H1 (cell line): ENCODE measurements around the gene TUBA3D. TPM values are rescaled to one million over a fixed set of nuclear protein-coding genes. Genes with fewer than 3 reads are reported as not detected.
"Not testable (repeated sequence)": the region's sequence is repeated elsewhere in the genome, so short reads cannot be mapped to it uniquely, and the experiment has no call there.

Experiments
- CTCF ChIA-PET: fragments of 300-600 bp; sonication (Branson Sonifier 250); formaldehyde crosslinking; loops from one replicate; lab custom pipeline; 2021; ENCODE audit not compliant: partially characterized antibody; lab: Charles Lee
- POLR2A ChIA-PET: fragments of 300-600 bp; sonication (Branson Sonifier 250); formaldehyde crosslinking; loops from one replicate; lab custom pipeline; 2021; ENCODE audit warnings: inconsistent platforms; ENCODE audit not compliant: partially characterized antibody; lab: Charles Lee
- DNase-seq, 2 experiments: peaks; one replicate each; pipeline versions ENCODE4 v3.0.0 to v3.0.0-alpha.2; 2010 to 2022; ENCODE audit warnings: low spot score in 2 of 2, low read depth in 1 of 2, mixed read lengths in 1 of 2
- FAIRE-seq: peaks from 2 replicates; lab custom pipeline; 2011; peaks lifted over from hg19 to GRCh38; lab: Jason Lieb, UNC
- H2AFZ ChIP-seq: 2 replicates; pipeline ENCODE4 v1.8.1; 2012; ENCODE audit warnings: low read length, inconsistent platforms
- H2AK5ac ChIP-seq: 2 replicates; pipeline ENCODE4 v1.6.1; 2013; ENCODE audit warnings: low read depth, low read length
- H2BK120ac ChIP-seq: replicated peaks from 2 replicates; pipeline ENCODE3; 2013; ENCODE audit warnings: low read depth, low read length, inconsistent platforms
- H2BK12ac ChIP-seq: 2 replicates; pipeline ENCODE4 v1.6.1; 2013; ENCODE audit warnings: low read depth, low read length
- H2BK15ac ChIP-seq: 2 replicates; pipeline ENCODE4 v1.6.1; 2013; ENCODE audit warnings: low read length
- H2BK20ac ChIP-seq: 2 replicates; pipeline ENCODE4 v1.6.1; 2013; ENCODE audit warnings: low read length
- H2BK5ac ChIP-seq: 2 replicates; pipeline ENCODE4 v1.6.1; 2013; ENCODE audit warnings: low read depth, low read length
- H3K14ac ChIP-seq: 2 replicates; pipeline ENCODE4 v1.6.1; 2013; ENCODE audit warnings: inconsistent platforms; ENCODE audit not compliant: insufficient read length
- H3K18ac ChIP-seq: 2 replicates; pipeline ENCODE4 v1.6.1; 2013; ENCODE audit warnings: low read length; ENCODE audit errors: extremely low read depth
- H3K23ac ChIP-seq: 2 replicates; pipeline ENCODE4 v1.6.1; 2013; ENCODE audit warnings: inconsistent platforms; ENCODE audit not compliant: insufficient read length
- H3K23me2 ChIP-seq: 2 replicates; pipeline ENCODE4 v1.6.1; 2013; ENCODE audit warnings: low read depth, low read length
- H3K27ac ChIP-seq: 2 replicates; pipeline ENCODE4 v1.6.1; 2011; ENCODE audit warnings: low read depth, low read length, inconsistent platforms
- H3K27me3 ChIP-seq, 4 experiments: replicated peaks in 1 of 4; 1 replicate in 1 of 4; 2 replicates in 3 of 4; pipeline versions ENCODE4 v1.6.1 to v1.8.1; 2011 to 2013; ENCODE audit warnings: low read length in 3 of 4, mild to moderate bottlenecking in 3 of 4, inconsistent platforms in 2 of 4, mixed read lengths in 2 of 4, moderate library complexity in 1 of 4; ENCODE audit not compliant: control insufficient read depth in 3 of 4, insufficient read depth in 3 of 4; ENCODE audit errors: extremely low read depth in 1 of 4
- H3K36me3 ChIP-seq, 4 experiments: 2 replicates each; pipeline versions ENCODE4 v1.6.1 to v1.8.1; 2011 to 2013; ENCODE audit warnings: mild to moderate bottlenecking in 4 of 4, low read length in 3 of 4, moderate library complexity in 2 of 4, control low read depth in 1 of 4, inconsistent platforms in 1 of 4; ENCODE audit not compliant: insufficient read depth in 4 of 4, control insufficient read depth in 2 of 4
- H3K4ac ChIP-seq: replicated peaks from 2 replicates; pipeline ENCODE3; 2013; ENCODE audit warnings: low read length, low read depth, mixed read lengths, inconsistent platforms; ENCODE audit not compliant: insufficient read length
- H3K4me1 ChIP-seq, 4 experiments: replicated peaks in 1 of 4; 1 replicate in 1 of 4; 2 replicates in 3 of 4; pipeline versions ENCODE4 v1.6.1 to v1.8.1; 2011 to 2013; ENCODE audit warnings: low read length in 3 of 4, inconsistent platforms in 2 of 4, mixed read lengths in 1 of 4; ENCODE audit not compliant: insufficient read depth in 4 of 4, control insufficient read depth in 3 of 4
- H3K4me2 ChIP-seq, 2 experiments: 2 replicates each; pipeline versions ENCODE4 v1.6.1 to v1.8.1; 2011 to 2013; ENCODE audit warnings: low read depth in 2 of 2, low read length in 2 of 2, control low read depth in 1 of 2, inconsistent platforms in 1 of 2, mild to moderate bottlenecking in 1 of 2; ENCODE audit not compliant: insufficient read depth in 1 of 2
- H3K4me3 ChIP-seq, 4 experiments: fragments of 200-600, 300-600 bp in 1 of 4; sonication (generic), shearing (Covaris generic), sonication (Bioruptor Twin) in 1 of 4; 2 replicates each; pipeline versions ENCODE4 v1.5.1 to v1.8.1; 2011 to 2016; ENCODE audit warnings: low read length in 4 of 4, low read depth in 3 of 4, control low read depth in 2 of 4, inconsistent platforms in 2 of 4, mild to moderate bottlenecking in 2 of 4, mixed read lengths in 1 of 4, moderate library complexity in 1 of 4; ENCODE audit not compliant: insufficient read depth in 2 of 4; ENCODE audit errors: extremely low read depth in 1 of 4
- H3K56ac ChIP-seq: replicated peaks from 2 replicates; pipeline ENCODE3; 2013; ENCODE audit warnings: low read depth, mild to moderate bottlenecking, mixed read lengths, low read length, inconsistent platforms; ENCODE audit not compliant: insufficient read length
- H3K79me1 ChIP-seq: 2 replicates; pipeline ENCODE4 v1.6.1; 2013; ENCODE audit warnings: low read depth, low read length, control low read depth
- H3K79me2 ChIP-seq, 2 experiments: 2 replicates each; pipeline versions ENCODE4 v1.6.1 to v1.8.1; 2012 to 2013; ENCODE audit warnings: low read length in 2 of 2, mild to moderate bottlenecking in 2 of 2, inconsistent platforms in 1 of 2; ENCODE audit not compliant: insufficient read depth in 2 of 2, control insufficient read depth in 1 of 2
- H3K9ac ChIP-seq, 4 experiments: replicated peaks in 1 of 4; 1 replicate in 1 of 4; 2 replicates in 3 of 4; pipeline versions ENCODE4 v1.6.1 to v1.8.1; 2011 to 2013; ENCODE audit warnings: low read depth in 3 of 4, low read length in 3 of 4, control low read depth in 2 of 4, mild to moderate bottlenecking in 2 of 4, moderate library complexity in 2 of 4, inconsistent platforms in 1 of 4; ENCODE audit errors: extremely low read depth in 1 of 4
- H3K9me3 ChIP-seq, 2 experiments: 2 replicates each; pipeline versions ENCODE4 v1.6.1 to v1.8.1; 2012 to 2013; ENCODE audit warnings: mild to moderate bottlenecking in 2 of 2, moderate library complexity in 2 of 2, control low read depth in 1 of 2, inconsistent platforms in 1 of 2, low read depth in 1 of 2, low read length in 1 of 2, mixed read lengths in 1 of 2; ENCODE audit not compliant: insufficient read depth in 2 of 2
- H4K20me1 ChIP-seq, 2 experiments: replicated peaks in 1 of 2; 2 replicates each; pipeline versions ENCODE3 to v1.8.1; 2011 to 2013; ENCODE audit warnings: inconsistent platforms in 2 of 2, low read length in 2 of 2, mild to moderate bottlenecking in 1 of 2; ENCODE audit not compliant: insufficient read depth in 2 of 2, control insufficient read depth in 1 of 2
- H4K5ac ChIP-seq: 2 replicates; pipeline ENCODE4 v1.6.1; 2013; ENCODE audit warnings: low read length, low read depth, mixed read lengths, inconsistent platforms; ENCODE audit not compliant: insufficient read length
- H4K8ac ChIP-seq: 2 replicates; pipeline ENCODE4 v1.8.0; 2013; ENCODE audit warnings: mild to moderate bottlenecking, moderate library complexity, low read length, inconsistent platforms; ENCODE audit not compliant: insufficient read depth; ENCODE audit errors: extremely low read depth
- H4K91ac ChIP-seq: replicated peaks from 2 replicates; pipeline ENCODE3; 2013; ENCODE audit warnings: low read length, mixed read lengths, inconsistent platforms; ENCODE audit not compliant: insufficient read length
- WGBS, 2 experiments: shearing (Covaris generic) in 1 of 2; methylation state at CpG; one replicate each; pipeline versions ENCODE4 v1.1.6 to v1.1.7; 2013 to 2015; ENCODE audit warnings: low lambda C conversion rate in 2 of 2, mixed read lengths in 2 of 2, inconsistent platforms in 1 of 2, low coverage in 1 of 2, missing lambda C conversion rate in 1 of 2; ENCODE audit not compliant: insufficient replicate concordance in 2 of 2, insufficient coverage in 1 of 2, insufficient read length in 1 of 2; ENCODE audit errors: extremely low coverage in 1 of 2, missing lambda C conversion rate in 1 of 2; 5-methylcytosine and 5-hydroxymethylcytosine counted together
- polyA plus RNA-seq, 7 experiments: library from polyadenylated mRNA; depleted of rRNA in 3 of 7; stranded (reverse) in 5 of 7; unstranded in 2 of 7; fragments of >200 nt in 5 of 7; fragments of 200-250 nt in 2 of 7; gene quantifications; 1 replicate in 5 of 7; 2 replicates in 1 of 7; 4 replicates in 1 of 7; pipeline versions ENCODE4 v1.2.1 to v1.2.3, GENCODE V29; 2011 to 2013; ENCODE audit warnings: missing spikeins in 2 of 7, mixed read lengths in 2 of 7
- total RNA-seq: library from RNA; stranded (reverse); fragmentation: NEBNext Ultra II Directional; extraction: Animal tissue kit (Norgen Biotek cat#: 25700); gene quantifications from 2 replicates; pipeline ENCODE4 v1.2.1, GENCODE V29; 2021

The TUBA3D gene
- total and polyA plus RNA-seq, 2 of the 8 experiments (the other 6 are each of a cell fraction or from before 2014, with no cell fraction given): 0.15 TPM; not detected in 1

DNA sequence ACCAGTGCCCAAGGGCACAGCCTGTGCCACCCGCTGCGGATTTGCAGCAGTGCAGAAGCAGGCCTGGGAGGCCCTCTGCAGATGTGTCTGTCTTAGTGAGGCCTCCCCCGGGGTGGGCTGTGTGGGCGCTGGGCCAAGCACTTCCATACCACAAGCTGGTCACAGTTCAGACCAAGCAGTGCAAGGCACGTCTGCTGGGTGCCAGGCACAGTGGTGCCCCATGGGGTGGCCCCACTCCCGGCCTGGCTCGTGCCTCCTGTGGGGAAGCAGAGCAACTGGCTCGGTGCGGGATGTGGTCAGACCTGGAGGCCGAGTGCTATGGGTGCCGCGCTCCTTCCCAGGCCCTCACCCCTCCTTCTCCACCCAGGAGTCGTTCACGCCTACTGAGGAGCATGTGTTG lies 39.3 kb downstream of the TUBA3D start:
- FAIRE-seq, H3K18ac ChIP-seq, H2BK5ac ChIP-seq, H3K9me3 ChIP-seq, H3K14ac ChIP-seq, H2BK12ac ChIP-seq, H4K8ac ChIP-seq, H4K91ac ChIP-seq, H3K4me3 ChIP-seq, H2AFZ ChIP-seq, H3K23ac ChIP-seq, H2AK5ac ChIP-seq, H3K27ac ChIP-seq, H3K23me2 ChIP-seq, H3K79me2 ChIP-seq, H3K27me3 ChIP-seq, H2BK20ac ChIP-seq, H3K56ac ChIP-seq, H3K9ac ChIP-seq, H3K4me2 ChIP-seq, H4K20me1 ChIP-seq, H2BK15ac ChIP-seq, H4K5ac ChIP-seq, H2BK120ac ChIP-seq, H3K4me1 ChIP-seq, H3K79me1 ChIP-seq, CTCF ChIA-PET, H3K4ac ChIP-seq: not testable (repeated sequence)
- DNase-seq: peak in 1 of 2 experiments; percentile 41
- WGBS, 2 experiments: 92% methylated on average over 10 of the region's 14 CpGs; no CpG with 5 or more reads in 1 of the 2 experiments
- POLR2A ChIA-PET: interaction anchor here (1.3 kb wide), 1 partner anchor 23 kb away, joined by 5 read pairs; the partner anchor contains the start of gene MZT2A
- H3K36me3 ChIP-seq: peaks cover 2 to 37% (median 12%) of the 10 kb centered on the region in 4 experiments; a peak in 6 of 8 replicates
